Osteoblast (primary cell): ENCODE data around the gene UGT1A7. TPM values are rescaled to one million over a fixed set of nuclear protein-coding genes. Genes with fewer than 3 reads are reported as not detected.

Experiments
- DNase-seq: peaks from one replicate; pipeline ENCODE4 v3.0.0; 2011; ENCODE audit warnings: low spot score, mixed read lengths; ENCODE audit not compliant: insufficient read length; ENCODE audit errors: missing footprints
- H2AFZ ChIP-seq: 2 replicates; pipeline ENCODE4 v1.6.0; 2011; ENCODE audit warnings: mild to moderate bottlenecking, low read length
- H3K27ac ChIP-seq: 2 replicates; pipeline ENCODE4 v1.5.1; 2011; ENCODE audit warnings: mild to moderate bottlenecking, low read depth, low read length, moderate library complexity
- H3K27me3 ChIP-seq: 2 replicates; pipeline ENCODE4 v1.6.0; 2012; ENCODE audit warnings: mild to moderate bottlenecking, control low read depth, inconsistent platforms, low read length, moderate library complexity; ENCODE audit not compliant: insufficient read depth
- H3K36me3 ChIP-seq: 2 replicates; pipeline ENCODE4 v1.5.1; 2011; ENCODE audit warnings: mild to moderate bottlenecking, low read length, control low read depth, moderate library complexity; ENCODE audit not compliant: insufficient read depth
- H3K4me1 ChIP-seq: 2 replicates; pipeline ENCODE4 v1.5.1; 2011; ENCODE audit warnings: mild to moderate bottlenecking, low read length, control low read depth, moderate library complexity; ENCODE audit not compliant: insufficient read depth
- H3K4me2 ChIP-seq: 2 replicates; pipeline ENCODE4 v1.6.0; 2011; ENCODE audit warnings: mild to moderate bottlenecking, low read length; ENCODE audit not compliant: insufficient read depth
- H3K4me3 ChIP-seq: fragments of 200-600 bp; sonication (generic); 3 replicates; pipeline ENCODE4 v1.5.1; 2012; ENCODE audit warnings: mild to moderate bottlenecking, low read length, inconsistent platforms; ENCODE audit not compliant: insufficient read depth
- H3K79me2 ChIP-seq: 2 replicates; pipeline ENCODE4 v1.6.0; 2012; ENCODE audit warnings: mild to moderate bottlenecking, low read length, control low read depth, inconsistent platforms; ENCODE audit not compliant: insufficient read depth
- H3K9me3 ChIP-seq: 2 replicates; pipeline ENCODE4 v1.5.1; 2011; ENCODE audit warnings: low read depth, low read length, control low read depth
- H4K20me1 ChIP-seq: 2 replicates; pipeline ENCODE4 v1.6.0; 2012; ENCODE audit warnings: mild to moderate bottlenecking, low read length, control low read depth; ENCODE audit not compliant: insufficient read depth
- total RNA-seq: library from RNA; depleted of rRNA; stranded (reverse); fragments of >200 nt; gene quantifications from 2 replicates; pipeline ENCODE4 v1.2.3, GENCODE V29; 2012
- TF ChIP-seq, protein P1 (sequence below): IDR thresholded peaks from 2 replicates; pipeline ENCODE4 v1.5.1; 2011; ENCODE audit warnings: mild to moderate bottlenecking, low read depth, low read length, moderate library complexity; ENCODE audit errors: extremely low read depth

Gene UGT1A7
- total RNA-seq, 1 donor = not detected

DNA sequence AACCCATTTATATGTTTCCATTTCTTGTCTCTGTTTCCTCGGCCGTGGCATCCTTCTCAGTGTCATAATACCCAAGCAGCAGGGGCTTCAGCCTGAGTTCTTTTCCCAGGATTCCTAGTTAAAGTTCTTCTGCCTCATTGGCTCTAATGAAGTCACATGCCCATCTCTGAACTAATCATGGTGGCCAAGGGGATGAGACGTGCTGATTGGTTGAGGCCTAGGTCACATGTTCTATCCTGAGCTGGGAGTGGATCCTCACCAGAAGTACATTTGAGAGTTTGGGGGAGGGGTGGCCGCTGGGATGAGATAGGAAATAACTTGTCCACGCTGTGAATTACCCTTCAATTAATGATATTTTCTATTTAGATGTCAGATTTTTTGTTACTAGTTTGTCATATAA, 27.2 kb downstream of the UGT1A7 start:
- DNase-seq = no peak
- TF ChIP-seq, protein P1, sequence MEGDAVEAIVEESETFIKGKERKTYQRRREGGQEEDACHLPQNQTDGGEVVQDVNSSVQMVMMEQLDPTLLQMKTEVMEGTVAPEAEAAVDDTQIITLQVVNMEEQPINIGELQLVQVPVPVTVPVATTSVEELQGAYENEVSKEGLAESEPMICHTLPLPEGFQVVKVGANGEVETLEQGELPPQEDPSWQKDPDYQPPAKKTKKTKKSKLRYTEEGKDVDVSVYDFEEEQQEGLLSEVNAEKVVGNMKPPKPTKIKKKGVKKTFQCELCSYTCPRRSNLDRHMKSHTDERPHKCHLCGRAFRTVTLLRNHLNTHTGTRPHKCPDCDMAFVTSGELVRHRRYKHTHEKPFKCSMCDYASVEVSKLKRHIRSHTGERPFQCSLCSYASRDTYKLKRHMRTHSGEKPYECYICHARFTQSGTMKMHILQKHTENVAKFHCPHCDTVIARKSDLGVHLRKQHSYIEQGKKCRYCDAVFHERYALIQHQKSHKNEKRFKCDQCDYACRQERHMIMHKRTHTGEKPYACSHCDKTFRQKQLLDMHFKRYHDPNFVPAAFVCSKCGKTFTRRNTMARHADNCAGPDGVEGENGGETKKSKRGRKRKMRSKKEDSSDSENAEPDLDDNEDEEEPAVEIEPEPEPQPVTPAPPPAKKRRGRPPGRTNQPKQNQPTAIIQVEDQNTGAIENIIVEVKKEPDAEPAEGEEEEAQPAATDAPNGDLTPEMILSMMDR = no peak
- Histone ChIP-seq H4K20me1 (no peaks in the 10 kb centered on the region), H3K9me3 (no peaks in the 10 kb centered on the region), H3K27me3 (peaks cover 9% of the 10 kb centered on the region), H3K4me2 (no peak overlapping the region), H3K4me1 (peaks cover 28% of the 10 kb centered on the region), H3K79me2 (no peaks in the 10 kb centered on the region), H3K4me3 (no peak overlapping the region), H3K36me3 (no peaks in the 10 kb centered on the region), H3K27ac (no peak overlapping the region), H2AFZ (no peak overlapping the region)

GRCh38 chr2:233711312-233712008, 29.8 kb downstream of the UGT1A7 start:
- H3K4me3 ChIP-seq = no peak overlapping the region
- H3K9me3 ChIP-seq = no peaks in the 10 kb centered on the region
- peak; percentile 92 for DNase-seq
- no peak overlapping the region for H3K27ac ChIP-seq
- no peak overlapping the region for H3K4me2 ChIP-seq
- peaks cover 14% of the 10 kb centered on the region for H3K27me3 ChIP-seq
- no peaks in the 10 kb centered on the region for H3K79me2 ChIP-seq
- H2AFZ ChIP-seq = no peak overlapping the region
- TF ChIP-seq, protein P1 = peak; percentile 98
- no peaks in the 10 kb centered on the region for H3K36me3 ChIP-seq
- H3K4me1 ChIP-seq = peaks cover 21% of the 10 kb centered on the region
- no peaks in the 10 kb centered on the region for H4K20me1 ChIP-seq

DNA sequence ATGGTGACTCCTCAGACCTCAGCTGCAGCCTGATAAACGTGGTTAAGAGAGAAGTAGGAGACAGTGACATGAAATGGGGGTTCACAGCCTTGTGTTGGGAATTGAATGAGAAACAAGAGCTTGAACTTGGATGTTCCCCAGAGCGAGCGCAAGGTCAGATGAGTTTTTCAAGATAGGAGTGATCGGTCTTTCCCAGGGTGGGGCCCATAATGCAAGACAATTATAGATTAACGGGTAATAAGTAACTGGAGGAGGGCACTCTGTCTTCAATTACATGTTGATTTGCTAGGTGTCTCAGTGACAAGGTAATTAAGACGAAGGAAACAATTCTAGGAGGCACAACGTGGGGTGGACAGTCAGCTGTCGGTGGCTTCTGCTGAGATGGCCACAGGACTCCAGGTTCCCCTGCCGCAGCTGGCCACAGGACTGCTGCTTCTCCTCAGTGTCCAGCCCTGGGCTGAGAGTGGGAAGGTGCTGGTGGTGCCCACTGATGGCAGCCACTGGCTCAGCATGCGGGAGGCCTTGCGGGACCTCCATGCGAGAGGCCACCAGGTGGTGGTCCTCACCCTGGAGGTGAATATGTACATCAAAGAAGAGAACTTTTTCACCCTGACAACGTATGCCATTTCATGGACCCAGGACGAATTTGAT, 31.0 kb downstream of the UGT1A7 start, which contains the start of gene UGT1A5:
UGT1A5 (plus strand) TSS at position 297 of the 651 bp plus-strand sequence; CDS start at position 382, 85 bp downstream.
- no peaks in the 10 kb centered on the region for H3K79me2 ChIP-seq
- no peak within 1 kb of the TSS for H3K27ac ChIP-seq
- H3K4me1 ChIP-seq = peaks cover 8% of the 10 kb centered on the region
- peaks cover 21% of the 10 kb centered on the region for H3K27me3 ChIP-seq
- H3K4me3 ChIP-seq = no peak within 1 kb of the TSS
- TF ChIP-seq, protein P1 = no peak
- H3K36me3 ChIP-seq = no peaks in the 10 kb centered on the region
- no peak within 1 kb of the TSS for H2AFZ ChIP-seq
- no peaks in the 10 kb centered on the region for H3K9me3 ChIP-seq
- no peak within 1 kb of the TSS for H3K4me2 ChIP-seq
- DNase-seq = no peak
- no peaks in the 10 kb centered on the region for H4K20me1 ChIP-seq

- Histone ChIP-seq H3K4me2 (no peak overlapping the region), H2AFZ (no peak overlapping the region), H3K4me3 (no peak overlapping the region), H3K9me3 (no peaks in the 10 kb centered on the region), H3K4me1 (peaks cover 3% of the 10 kb centered on the region), H3K27me3 (peaks cover 21% of the 10 kb centered on the region), H3K79me2 (no peaks in the 10 kb centered on the region), H3K36me3 (no peaks in the 10 kb centered on the region), H3K27ac (no peak overlapping the region), H4K20me1 (no peaks in the 10 kb centered on the region)
- DNase-seq = no peak
- TF ChIP-seq, protein P1 = no peak
Measured at GRCh38 chr2:233713262-233713615, 31.5 kb downstream of the UGT1A7 start.
